HG02763 (cell line): Measurements from ENCODE around the gene SLC26A8.
"Not testable (repeated sequence)": the region's sequence is repeated elsewhere in the genome, so short reads cannot be mapped to it uniquely, and the experiment has no call there.

Experiments
- ATAC-seq: cut with Tn5 transposase; IDR thresholded peaks from one replicate; pipeline ENCODE4 v1.9.1; 2021; ENCODE audit warnings: mild to moderate bottlenecking, moderate library complexity; ENCODE audit not compliant: unreplicated experiment

SLC26A8 gene

GRCh38 chr6:35919827-35920751 lies 104.4 kb downstream of the SLC26A8 start:
- peak; percentile 35 for ATAC-seq

GRCh38 chr6:35919085-35919826 lies 105.2 kb downstream of the SLC26A8 start:
- no peak for ATAC-seq

- ATAC-seq: not testable (repeated sequence)
Observed at GRCh38 chr6:35916893-35917292, 107.5 kb downstream of the SLC26A8 start.

GRCh38 chr6:35916056-35916455 lies 108.4 kb downstream of the SLC26A8 start:
- ATAC-seq: no peak

GRCh38 chr6:35914536-35914935 lies 109.9 kb downstream of the SLC26A8 start:
- ATAC-seq: no peak

- no peak for ATAC-seq
Observed at GRCh38 chr6:35911871-35912653, 112.4 kb downstream of the SLC26A8 start.

- not testable (repeated sequence) for ATAC-seq
Observed at GRCh38 chr6:35909571-35909970, 114.9 kb downstream of the SLC26A8 start.

GRCh38 chr6:35908753-35909401 lies 115.6 kb downstream of the SLC26A8 start:
- ATAC-seq: not testable (repeated sequence)

GRCh38 chr6:35907750-35908149 lies 116.7 kb downstream of the SLC26A8 start:
- no peak for ATAC-seq

GRCh38 chr6:35906499-35906846 lies 118.0 kb downstream of the SLC26A8 start:
- no peak for ATAC-seq

GRCh38 chr6:35905841-35906498 lies 118.5 kb downstream of the SLC26A8 start:
- no peak for ATAC-seq

- no peak for ATAC-seq
Observed at GRCh38 chr6:35905141-35905785, 119.2 kb downstream of the SLC26A8 start.

- no peak for ATAC-seq
Observed at GRCh38 chr6:35903679-35904078, 120.8 kb downstream of the SLC26A8 start.

GRCh38 chr6:35900448-35900847 lies 124.0 kb downstream of the SLC26A8 start:
- ATAC-seq: no peak

- ATAC-seq: no peak
Observed at GRCh38 chr6:35898003-35898402, 126.4 kb downstream of the SLC26A8 start.

- ATAC-seq: no peak
Observed at GRCh38 chr6:35897486-35897885, 127.0 kb downstream of the SLC26A8 start.

- ATAC-seq: no peak
Observed at GRCh38 chr6:35897036-35897435, 127.4 kb downstream of the SLC26A8 start.

GRCh38 chr6:35896228-35896627 lies 128.2 kb downstream of the SLC26A8 start:
- ATAC-seq: no peak

- no peak for ATAC-seq
Observed at GRCh38 chr6:35895560-35895959, 128.9 kb downstream of the SLC26A8 start.

GRCh38 chr6:35894776-35895175 lies 129.7 kb downstream of the SLC26A8 start:
- no peak for ATAC-seq
